GM21723 (cell line): ENCODE results near the gene NBAS.

Source experiments
- ATAC-seq: cut with Tn5 transposase; IDR thresholded peaks from one replicate; pipeline ENCODE4 v1.9.1; 2021; ENCODE audit warnings: mild to moderate bottlenecking, moderate library complexity; ENCODE audit not compliant: unreplicated experiment

NBAS gene

DNA sequence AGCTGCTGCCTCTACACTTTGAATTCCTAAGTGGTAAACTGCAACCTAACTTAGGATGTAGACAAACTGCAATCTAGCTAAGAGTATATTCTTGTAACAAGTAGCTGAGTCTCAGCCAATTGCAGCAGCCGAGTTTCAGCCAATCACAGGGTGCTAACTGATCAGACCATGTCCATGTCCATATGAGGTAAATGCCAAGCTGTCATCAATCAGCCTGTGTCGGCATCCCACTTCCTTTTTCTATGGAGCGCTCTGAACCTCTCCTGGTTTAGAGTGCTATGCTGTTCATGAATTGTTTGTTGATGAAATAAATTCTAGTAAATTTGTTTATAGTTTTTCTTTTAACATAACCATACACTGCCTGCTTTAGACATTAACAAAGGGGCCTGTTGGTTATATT lies 408.8 kb downstream of the NBAS start:
- no peak for ATAC-seq

DNA sequence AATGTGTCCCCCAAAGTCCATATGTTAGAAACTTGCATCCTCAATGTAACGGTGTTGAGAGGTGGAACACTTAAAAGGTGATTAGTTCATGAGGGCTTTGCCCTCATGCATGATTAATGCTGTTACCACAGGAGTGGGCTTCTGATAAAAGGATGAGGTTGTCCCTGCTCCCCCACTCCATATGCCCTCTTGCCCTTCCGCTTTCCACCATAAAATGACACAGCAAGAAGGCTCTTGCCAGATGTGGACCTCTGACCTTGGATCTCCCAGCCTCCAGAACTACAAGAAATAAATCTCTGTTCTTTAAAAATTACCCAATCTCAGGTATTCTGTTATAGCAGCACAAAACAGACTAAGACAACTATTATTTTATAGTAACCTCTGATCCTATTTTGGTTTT lies 412.1 kb downstream of the NBAS start:
- no peak for ATAC-seq

DNA sequence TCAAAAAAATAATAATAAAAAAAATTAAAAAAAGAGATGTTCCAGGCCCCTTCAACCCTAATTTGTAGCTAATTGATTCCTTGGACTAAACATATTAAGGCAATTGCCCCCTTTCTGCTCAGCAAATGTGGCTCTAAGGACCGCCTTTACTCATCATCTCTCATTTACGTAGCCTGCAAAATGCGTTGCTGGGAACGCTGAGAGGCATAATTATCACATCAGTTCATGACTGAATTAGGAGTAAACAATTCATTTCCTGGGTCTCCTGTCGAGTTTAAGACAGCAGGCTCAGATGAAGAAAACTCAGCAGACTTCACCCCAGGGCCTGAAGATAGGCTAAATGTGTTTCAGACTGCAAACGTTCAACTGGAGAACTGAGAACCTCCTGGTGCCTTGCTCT lies 413.5 kb downstream of the NBAS start:
- ATAC-seq = no peak

DNA sequence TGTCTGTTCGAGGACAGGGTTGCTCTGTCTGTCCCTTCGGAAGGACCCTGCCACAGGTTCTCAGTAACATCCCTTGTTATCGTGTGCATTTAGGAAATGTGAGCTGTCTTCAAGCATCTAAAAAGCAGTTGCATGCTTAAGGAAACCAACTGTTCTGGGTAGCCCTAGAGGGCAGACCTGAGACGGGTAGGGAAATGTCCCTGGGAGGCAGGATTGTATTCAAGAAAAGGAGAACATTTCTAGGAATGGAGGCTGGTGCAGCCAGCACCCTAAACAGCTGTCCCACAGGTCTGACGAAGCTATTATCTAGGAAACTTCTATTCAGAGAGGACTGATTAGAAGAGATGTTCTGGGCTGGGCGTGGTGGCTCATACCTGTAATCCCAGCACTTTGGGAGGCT lies 414.2 kb downstream of the NBAS start:
- no peak for ATAC-seq

DNA sequence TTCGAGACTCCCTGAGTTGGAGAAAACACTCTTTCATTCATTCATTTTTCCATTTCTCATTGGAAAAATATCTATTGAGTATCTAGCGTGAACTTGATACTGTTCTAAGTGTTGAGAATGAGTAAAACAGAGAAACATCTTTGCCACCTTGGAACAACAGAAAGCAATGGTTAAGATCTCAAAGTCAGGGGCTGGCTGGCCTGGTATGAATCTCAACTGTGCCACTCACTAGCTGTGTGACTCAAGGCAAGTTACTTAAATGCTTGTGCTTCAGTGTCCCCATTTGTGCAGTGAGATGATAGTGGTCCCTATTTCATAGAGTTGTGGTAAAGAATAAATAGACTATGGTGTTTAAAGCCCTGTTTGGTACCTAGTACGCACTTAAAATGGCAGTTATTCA lies 415.2 kb downstream of the NBAS start:
- ATAC-seq = no peak

DNA sequence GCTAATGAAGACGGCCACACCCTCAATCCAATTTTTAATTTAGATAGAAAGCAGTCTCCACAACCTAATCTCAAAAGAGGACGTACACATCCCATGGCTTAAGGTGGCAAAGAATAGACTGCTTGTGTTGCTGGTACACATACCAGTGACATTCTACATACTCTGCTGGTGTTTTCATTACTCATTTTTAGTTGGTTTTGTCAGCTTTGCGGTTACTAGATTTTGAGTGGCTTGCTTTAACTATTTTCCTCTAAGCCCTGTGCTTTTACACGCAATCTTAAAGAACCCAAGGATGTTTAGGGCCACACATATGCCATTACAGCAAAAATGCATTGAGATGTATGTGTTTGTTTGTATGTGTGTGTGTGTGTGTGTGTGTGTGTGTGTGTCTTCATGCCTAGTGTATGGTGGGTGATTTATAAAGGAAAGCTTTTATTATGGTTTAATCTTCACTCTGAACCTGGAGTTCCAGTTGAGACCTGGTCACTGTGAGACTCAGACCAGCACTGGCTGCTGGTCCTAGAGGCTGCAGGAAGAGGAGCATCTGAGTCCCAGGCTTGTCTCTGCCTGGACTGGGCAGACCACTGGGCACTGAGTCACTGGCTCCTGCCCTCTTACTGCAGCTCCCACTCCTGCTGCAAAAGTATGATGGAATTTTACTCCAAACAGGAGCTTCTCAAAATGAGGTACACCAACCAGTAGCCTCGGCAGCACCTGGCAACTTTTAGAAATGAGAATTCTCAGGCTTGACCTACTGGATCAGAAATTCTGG lies 415.9 kb downstream of the NBAS start:
- ATAC-seq = no peak

DNA sequence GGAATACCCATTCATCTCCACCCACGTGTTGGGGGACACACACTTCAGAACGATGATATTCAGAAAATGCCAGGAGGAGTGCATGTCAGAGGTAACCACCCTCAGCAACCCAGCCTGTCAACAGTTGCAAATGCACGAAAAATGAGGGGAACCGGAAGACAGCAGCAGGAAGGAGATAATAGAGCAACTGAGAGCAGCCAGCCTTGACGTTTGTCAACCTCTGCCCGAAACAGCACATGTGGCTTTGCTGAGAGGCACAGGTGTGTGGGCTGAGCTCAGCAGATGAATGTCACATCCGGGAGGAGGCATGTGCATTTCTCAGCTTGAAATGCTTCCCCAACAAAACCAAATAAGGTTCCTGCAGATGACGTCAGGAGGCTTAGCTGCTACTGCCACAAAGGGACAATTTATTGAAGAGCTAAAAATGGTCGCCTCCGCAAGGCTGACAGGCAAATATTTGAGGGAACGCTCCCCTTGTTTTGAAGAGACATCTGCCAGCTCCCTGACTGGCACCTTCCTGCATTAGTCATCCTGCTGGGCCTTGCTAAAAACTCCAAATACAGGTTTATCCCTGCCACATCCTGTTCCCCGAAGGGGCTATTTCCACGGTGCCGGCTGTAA lies 419.0 kb downstream of the NBAS start:
- peak; percentile 100 for ATAC-seq

DNA sequence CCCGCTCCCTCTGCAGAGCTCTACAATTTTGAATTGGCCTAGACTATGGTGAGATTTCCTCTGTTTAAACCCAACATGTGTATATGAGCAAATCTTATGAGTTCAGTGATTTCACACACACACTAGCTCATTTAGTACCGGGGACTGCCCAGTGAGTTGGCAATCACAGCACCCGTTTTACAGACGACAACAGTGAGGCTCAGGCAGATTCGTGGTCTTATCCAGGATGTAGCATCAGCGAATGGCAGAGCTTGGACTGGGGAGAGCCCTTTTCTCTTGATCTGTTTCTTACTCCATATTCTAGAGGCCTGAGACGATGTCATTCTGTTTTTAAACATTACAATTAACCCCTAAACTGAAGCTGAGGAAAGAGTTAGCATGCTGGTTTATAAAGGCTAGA lies 419.9 kb downstream of the NBAS start:
- no peak for ATAC-seq

DNA sequence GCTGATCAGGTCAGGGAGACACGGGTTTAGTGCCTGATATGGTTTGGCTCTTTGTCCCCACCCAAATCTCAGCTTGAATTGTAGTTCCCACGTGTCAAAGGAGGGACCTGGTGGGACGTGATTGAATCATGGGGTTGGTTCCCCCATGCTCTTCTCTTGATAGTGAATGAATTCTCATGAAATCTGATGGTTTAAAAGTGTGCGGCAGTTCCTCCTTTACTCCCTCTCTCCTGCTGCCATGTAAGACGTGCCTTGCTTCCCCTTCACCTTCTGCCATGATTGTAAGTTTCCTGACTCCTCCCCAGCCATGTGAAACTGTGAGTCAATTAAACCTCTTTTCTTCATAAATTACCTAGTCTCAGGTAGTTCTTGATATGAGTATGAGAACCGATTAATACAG lies 424.5 kb downstream of the NBAS start:
- ATAC-seq = no peak

DNA sequence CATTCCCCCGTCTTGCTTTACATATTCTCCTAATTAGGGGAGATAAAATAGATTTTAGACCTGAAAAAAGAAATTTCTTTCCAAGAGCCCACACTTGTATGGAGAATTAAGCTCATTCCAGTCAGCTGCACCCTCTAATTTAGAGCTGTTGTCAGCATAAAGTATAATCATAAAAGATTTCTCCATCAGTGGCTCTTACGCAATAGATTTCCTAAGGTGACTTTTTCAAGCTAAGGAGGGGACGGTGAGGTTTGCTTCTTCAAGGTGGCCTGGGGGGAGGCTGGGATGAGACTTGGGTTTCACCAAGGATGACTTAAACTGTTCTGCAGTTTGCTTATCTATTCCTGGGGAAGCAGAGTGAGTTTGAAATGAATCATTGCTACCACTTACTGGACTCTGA lies 426.2 kb downstream of the NBAS start:
- no peak for ATAC-seq

DNA sequence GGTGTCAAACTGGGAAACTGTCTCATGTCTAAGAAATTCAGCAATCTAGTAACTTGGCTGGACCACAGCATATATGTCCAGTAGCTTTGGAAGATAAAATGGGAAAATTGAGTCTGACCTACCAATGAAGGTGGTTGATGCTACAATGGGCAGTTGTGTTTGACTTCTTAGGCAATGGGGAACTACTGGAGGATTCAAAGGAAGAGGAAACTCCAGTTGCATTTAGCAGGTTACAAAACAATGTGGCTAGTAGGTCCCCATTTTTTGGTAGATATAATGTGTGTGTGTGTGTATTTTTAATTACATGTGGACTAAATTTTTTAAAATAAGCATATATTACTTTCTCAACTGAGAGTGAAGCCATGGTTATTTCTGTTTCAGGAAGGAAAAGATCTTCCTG lies 427.7 kb downstream of the NBAS start:
- ATAC-seq = no peak

DNA sequence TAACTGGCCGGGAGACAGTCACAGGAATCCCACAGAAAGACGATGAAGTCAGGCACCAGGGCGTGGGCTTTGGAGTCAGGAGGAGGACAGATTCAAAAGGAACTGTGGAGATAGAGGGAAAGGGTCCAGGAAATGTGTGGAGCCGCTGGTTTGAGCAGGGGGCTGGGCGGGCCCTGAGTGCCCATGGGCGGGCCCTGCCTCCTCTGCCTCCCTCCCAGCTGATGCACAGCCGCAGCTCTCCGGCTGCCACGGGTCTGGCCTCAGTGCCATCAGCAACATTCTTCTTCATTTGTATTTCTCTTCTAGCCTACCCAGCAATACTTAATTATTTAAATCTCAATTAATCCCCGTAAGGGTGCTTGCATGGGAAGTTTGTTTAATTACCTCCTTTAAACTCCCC lies 432.3 kb downstream of the NBAS start:
- ATAC-seq = no peak

DNA sequence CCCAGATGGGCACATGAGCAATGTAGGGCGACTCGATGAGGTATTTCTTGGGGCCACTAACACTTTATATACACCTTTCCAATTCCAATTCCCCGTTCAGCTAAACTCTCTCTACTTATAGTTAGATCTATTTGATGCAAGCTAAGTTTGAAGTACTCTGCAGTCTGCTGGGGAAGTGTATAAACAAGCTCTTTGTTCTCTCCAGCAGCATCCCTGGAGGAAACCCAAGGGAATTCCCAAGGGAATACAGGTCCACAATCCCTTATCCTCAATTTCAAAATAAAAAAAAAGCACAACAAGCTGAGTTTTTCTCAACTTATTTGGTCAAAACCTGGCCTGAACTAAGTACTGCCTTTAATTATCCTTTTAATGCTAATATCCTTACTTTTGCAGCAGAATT lies 433.3 kb downstream of the NBAS start:
- ATAC-seq = no peak

DNA sequence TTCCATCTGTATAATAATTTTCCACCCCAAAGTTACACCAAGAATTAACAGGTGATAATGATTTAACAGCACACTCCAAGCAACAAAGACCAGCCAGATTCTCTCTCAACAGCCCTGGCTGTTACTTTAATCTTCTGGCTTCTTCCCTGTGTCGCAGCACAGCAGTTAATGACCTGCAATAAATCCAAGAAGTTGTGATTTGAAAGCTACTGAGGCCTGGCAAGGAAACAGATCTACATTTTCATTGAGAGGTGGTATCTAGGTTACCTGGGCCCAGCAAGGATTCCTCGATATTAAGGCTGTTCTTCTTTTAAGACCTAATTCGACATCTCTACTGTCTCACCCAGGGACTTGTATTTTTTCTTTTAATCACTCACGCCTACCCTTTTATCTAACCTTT lies 433.8 kb downstream of the NBAS start:
- no peak for ATAC-seq

DNA sequence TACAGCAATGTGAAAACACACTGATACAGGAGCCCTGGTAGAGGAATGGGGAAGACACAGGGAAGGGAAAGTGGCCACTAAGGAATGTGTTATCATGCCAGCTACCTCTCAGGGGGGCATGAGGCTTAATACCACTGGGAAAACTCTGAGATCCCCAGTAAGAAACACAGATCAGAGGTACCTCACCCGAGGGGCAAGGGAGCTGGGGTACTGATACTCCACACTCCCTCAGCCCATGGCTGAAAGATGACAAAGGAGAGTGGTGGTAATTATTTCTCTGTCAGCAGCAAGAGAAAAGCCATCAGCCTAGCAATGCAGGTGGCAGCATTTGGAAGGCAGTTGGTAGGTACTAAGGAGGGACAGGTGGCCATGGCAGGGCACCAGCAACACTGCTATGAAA lies 434.8 kb downstream of the NBAS start:
- ATAC-seq = no peak

DNA sequence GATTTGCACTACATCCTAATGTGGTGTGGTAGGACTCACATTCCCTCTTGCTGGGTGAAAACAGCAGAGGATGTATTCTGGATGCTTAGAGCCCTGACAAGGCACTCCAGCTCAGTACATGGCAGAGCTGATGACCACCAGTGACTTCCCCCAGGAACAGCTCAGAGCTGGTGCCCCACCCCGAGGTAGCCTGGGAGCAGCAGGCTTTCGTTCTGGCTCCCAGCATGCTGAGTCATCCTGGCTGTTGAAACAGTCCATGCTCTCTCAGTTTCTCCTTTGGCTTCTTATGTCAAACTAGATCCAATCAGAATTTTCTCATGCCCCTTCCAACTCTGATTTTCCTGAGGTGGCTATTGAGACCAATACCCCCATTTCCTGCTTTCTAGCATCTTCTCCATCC lies 438.2 kb downstream of the NBAS start:
- no peak for ATAC-seq

DNA sequence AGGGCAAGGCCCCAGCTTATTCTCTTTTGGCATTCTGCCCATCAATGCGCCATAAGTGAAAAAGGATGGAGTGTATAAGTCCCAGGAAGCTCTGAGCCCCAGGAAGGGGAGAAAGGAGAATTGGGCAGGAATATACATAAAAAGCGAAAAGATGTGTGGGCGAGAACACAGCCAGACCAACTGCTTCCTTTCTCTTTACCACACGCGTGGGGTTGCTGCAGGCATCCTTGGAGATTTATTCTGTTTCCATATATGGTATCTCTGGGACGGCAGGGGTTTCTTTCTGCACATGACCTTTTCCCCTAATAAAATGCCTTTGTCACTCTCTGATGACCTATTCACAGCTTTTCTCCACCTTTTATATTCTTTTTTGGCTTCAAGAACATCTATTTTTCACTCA lies 440.5 kb downstream of the NBAS start:
- ATAC-seq = no peak

DNA sequence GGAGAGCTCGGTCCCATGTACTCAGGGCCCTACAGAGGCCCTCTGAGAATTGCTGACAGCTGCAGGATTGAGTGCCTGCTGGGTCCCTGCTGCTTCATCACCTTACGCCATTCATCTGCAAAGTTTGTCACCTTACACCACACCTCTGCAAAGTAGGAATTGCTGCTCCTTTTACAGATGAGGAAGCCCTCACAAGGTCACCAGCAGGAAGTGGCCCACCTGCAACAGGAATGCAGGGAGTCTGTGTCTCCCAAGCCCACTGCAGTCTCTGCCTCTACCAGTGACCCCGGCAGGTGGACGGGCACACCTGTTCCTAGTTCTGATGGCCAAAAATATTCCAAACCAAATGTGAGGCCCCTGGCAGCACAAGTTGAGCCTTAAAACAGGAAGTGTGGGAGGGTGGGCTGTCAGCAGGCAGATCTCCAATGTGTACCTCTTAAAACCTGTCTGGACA lies 441.4 kb downstream of the NBAS start:
- no peak for ATAC-seq

DNA sequence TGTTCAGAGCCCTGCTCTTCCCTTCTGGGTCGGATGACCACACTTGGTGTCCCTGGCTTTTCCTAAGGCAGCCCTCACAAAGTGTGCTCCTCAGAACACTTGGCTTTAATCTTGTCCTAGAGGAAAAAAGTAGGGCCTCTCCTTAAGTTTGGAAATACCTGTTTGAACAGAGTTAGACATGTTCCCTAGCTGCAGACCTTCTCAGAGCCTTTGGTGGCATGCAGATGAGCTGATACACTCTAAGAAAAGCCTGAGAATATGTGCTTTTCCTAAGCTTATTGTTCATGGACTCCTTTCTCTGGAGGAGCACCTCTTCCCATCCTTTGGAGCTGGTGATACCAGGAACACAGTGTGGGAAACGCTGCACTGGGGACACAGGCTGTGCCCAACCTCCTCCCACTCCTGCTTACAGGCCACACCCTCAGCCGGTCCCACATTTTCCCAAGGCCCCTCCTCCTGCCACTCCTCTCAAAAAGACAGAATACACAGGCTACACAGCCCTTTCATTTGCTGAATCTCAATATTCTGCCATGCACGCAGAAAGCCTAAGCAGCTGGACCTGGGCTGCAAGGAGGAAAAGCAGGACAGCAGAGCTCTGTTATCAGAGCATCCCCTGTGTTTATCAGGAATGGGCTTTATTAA lies 443.6 kb downstream of the NBAS start:
- ATAC-seq = no peak
